Tibial nerve (tissue), 4 donors: ENCODE results near the gene LDB3. TPM values are rescaled to one million over a fixed set of nuclear protein-coding genes. Genes with fewer than 3 reads are reported as not detected.
A peak's percentile ranks its signal among the peaks of the same experiment; 100 is the strongest.

ENCODE experiments used
- DNase-seq, 2 donors: peaks; one replicate each; pipeline ENCODE4 v3.0.0-alpha.2; 2019; ENCODE audit warnings: low spot score in 2 of 2
- H3K27ac ChIP-seq, 4 donors: fragments of 200-600 bp; sonication (generic) in 3 of 4; one replicate each; pipeline ENCODE4 v1.5.1; 2017 to 2019; ENCODE audit warnings: mild to moderate bottlenecking in 1 of 4
- H3K27me3 ChIP-seq, 2 donors: fragments of 200-600 bp; sonication (generic) in 1 of 2; one replicate each; pipeline versions ENCODE4 v1.5.1 to v1.6.0; 2017 to 2019
- H3K36me3 ChIP-seq, 3 donors: fragments of 200-600 bp; sonication (generic); one replicate each; pipeline ENCODE4 v1.5.1; 2018 to 2019
- H3K4me1 ChIP-seq, 4 donors: fragments of 200-600 bp; sonication (generic) in 3 of 4; one replicate each; pipeline ENCODE4 v1.5.1; 2017 to 2019
- H3K4me3 ChIP-seq, 4 donors: fragments of 200-600 bp; sonication (generic) in 3 of 4; one replicate each; pipeline ENCODE4 v1.5.1; 2017 to 2019; ENCODE audit warnings: mild to moderate bottlenecking in 1 of 4, moderate library complexity in 1 of 4
- H3K9me3 ChIP-seq, 4 donors: fragments of 200-600 bp; sonication (generic) in 3 of 4; one replicate each; pipeline ENCODE4 v1.5.1; 2017 to 2019
- CTCF ChIP-seq, 5 experiments: fragments of 200-600 bp in 3 of 5; fragments of 450-650 bp in 2 of 5; sonication (generic) in 3 of 5; IDR thresholded peaks; one replicate each; pipeline ENCODE4 v1.5.1; 2016 to 2019; ENCODE audit warnings: antibody characterized with exemption in 5 of 5, mild to moderate bottlenecking in 3 of 5, moderate library complexity in 2 of 5
- EP300 ChIP-seq, 2 donors: sonication (generic); formaldehyde crosslinking; IDR thresholded peaks; one replicate each; pipeline ENCODE4 v1.6.1; 2017; ENCODE audit warnings: antibody characterized with exemption in 2 of 2, mild to moderate bottlenecking in 1 of 2
- POLR2A ChIP-seq, 2 donors: fragments of 450-650 bp; IDR thresholded peaks; one replicate each; pipeline ENCODE4 v1.6.1; 2017; ENCODE audit warnings: antibody characterized with exemption in 2 of 2, mild to moderate bottlenecking in 2 of 2, moderate library complexity in 2 of 2
- whole genome bisulfite sequencing, 2 donors: methylation state at CpG; one replicate each; pipeline ENCODE4 v1.1.5; 2018; 5-methylcytosine and 5-hydroxymethylcytosine counted together
- total RNA-seq, 4 donors: library from RNA; depleted of rRNA; stranded (reverse); fragments of >200 nt; gene quantifications; one replicate each; pipeline ENCODE4 v1.1.0, GENCODE V29; 2016

The LDB3 gene
- total RNA-seq, 4 donors from 2014 or later: 5.4 to 18.6 (median 7.5) TPM

- H3K9me3 ChIP-seq: peaks cover 0 to 15% (median 0%) of the 10 kb centered on the region in 4 donors
- WGBS, 2 donors: 84% methylated on average over 4 of the region's 4 CpGs
- peak overlapping the region in 2 of 4 donors; percentile 27 to 39 for H3K27ac ChIP-seq
- H3K36me3 ChIP-seq: no peaks in the 10 kb centered on the region
- no peak for DNase-seq
- H3K4me3 ChIP-seq: no peak overlapping the region
- TF ChIP-seq EP300 (IDR thresholded peaks at IDR 0.05) (no peak), CTCF (IDR thresholded peaks at IDR 0.05) (no peak), POLR2A (IDR thresholded peaks at IDR 0.05) (no peak)
- no peaks in the 10 kb centered on the region for H3K27me3 ChIP-seq
- peaks cover 0 to 49% (median 11%) of the 10 kb centered on the region in 4 donors for H3K4me1 ChIP-seq
These were observed 116.7 kb downstream of the LDB3 start for GRCh38 chr10:86785037-86785436.

Other genes with a start within 250 kb of the LDB3 start
- gene WAPL, start 146.7 kb upstream of the LDB3 start, total RNA-seq: 10 to 100 TPM; 26.7 to 50.4 (median 42.0) TPM
- under 1 TPM in 1 of 4 donors, not detected in 3; 0.59 TPM for gene OPN4, start 14.0 kb upstream of the LDB3 start, total RNA-seq
- gene BMPR1A, start 88.1 kb downstream of the LDB3 start, total RNA-seq: 10 to 100 TPM; 35.7 to 51.3 (median 42.8) TPM